ENCODE results near the gene SLC18A3. TPM values are rescaled to one million over a fixed set of nuclear protein-coding genes. Genes with fewer than 3 reads are reported as not detected.

Gene SLC18A3
- total RNA-seq, 1 experiment from 2014 or later: not detected

GRCh38 chr10:49617121-49618020 lies 7.3 kb downstream of the SLC18A3 start:
- ATAC-seq (no peak), DNase-seq (ENCODE audit: low read depth, low spot score) (no peak)
- Histone ChIP-seq H3K4me3 (replicated peaks in 1 of 2; ENCODE audit: low read depth in 1 of 2, low read length in 2 of 2) (no peak overlapping the region), H3K4me2 (ENCODE audit: low read length) (no peak overlapping the region), H3K9me2 (ENCODE audit: insufficient read depth) (no peaks in the 10 kb centered on the region), H3K9ac (ENCODE audit: low read length) (no peak overlapping the region), H3K9me3 (ENCODE audit: control insufficient read depth in 1 of 2, insufficient read depth in 1 of 2, low read depth in 1 of 2, low read length in 2 of 2) (no peaks in the 10 kb centered on the region), H3K27ac (ENCODE audit: low read depth, low read length) (no peak overlapping the region), H2AFZ (ENCODE audit: low read depth, low read length, poor library complexity, severe bottlenecking) (no peak overlapping the region), H3K79me2 (ENCODE audit: insufficient read depth, low read length) (no peaks in the 10 kb centered on the region), H3K4me1 (ENCODE audit: control insufficient read depth in 1 of 2, insufficient read depth in 2 of 2, low read length in 2 of 2) (peaks cover 0 to 3% of the 10 kb centered on the region in 2 experiments; a peak in 2 of 4 replicates), H3K27me3 (ENCODE audit: insufficient read depth, low read length) (no peaks in the 10 kb centered on the region; the same call in 1 of the 2 replicates), H3K36me3 (ENCODE audit: control insufficient read depth in 1 of 2, insufficient read depth in 2 of 2, low read length in 2 of 2) (no peaks in the 10 kb centered on the region), H4K20me1 (ENCODE audit: insufficient read depth) (no peaks in the 10 kb centered on the region)
- BruUV-seq (replicated peaks): no TSS peak
- TF ChIP-seq POLR2AphosphoS5 (IDR thresholded peaks at IDR 0.05; ENCODE audit: low read depth, low read length) (no peak), POLR2A (IDR thresholded peaks at IDR 0.05; ENCODE audit: borderline replicate concordance, extremely low read depth, insufficient read depth, insufficient read length) (no peak), CBX3 (IDR thresholded peaks at IDR 0.05; ENCODE audit: low read depth) (no peak), JUND (IDR thresholded peaks at IDR 0.05) (no peak), CTCF (IDR thresholded peaks at IDR 0.05 in 2 of 3, conservative IDR thresholded peaks at IDR 0.05 in 1 of 3; ENCODE audit: borderline replicate concordance in 1 of 3, insufficient read depth in 1 of 3, low read depth in 2 of 3, low read length in 2 of 3) (no peak), ZNF274 (IDR thresholded peaks at IDR 0.05; ENCODE audit: low read depth, low read length) (no peak), RAD21 (IDR thresholded peaks at IDR 0.05; ENCODE audit: low read depth) (no peak), FOSL1 (IDR thresholded peaks at IDR 0.05; ENCODE audit: low read depth) (no peak), YY1 (IDR thresholded peaks at IDR 0.05; ENCODE audit: extremely low read depth, insufficient replicate concordance, low read depth, low read length) (no peak), CEBPB (IDR thresholded peaks at IDR 0.05; ENCODE audit: low read depth) (no peak), MAX (IDR thresholded peaks at IDR 0.05) (no peak), EZH2phosphoT487 (IDR thresholded peaks at IDR 0.05; ENCODE audit: borderline replicate concordance) (no peak)
- ChIA-PET RAD21 (ENCODE audit: low non-redundant PET in 1 of 2, low total read pairs in 2 of 2, uncharacterized antibody in 2 of 2, unreplicated experiment in 2 of 2) (no interaction called here), CTCF (no interaction called here), POLR2A (no interaction called here)
- intact Hi-C loops (cut with micrococcal nuclease): no loop called here

All from HCT116 (cell line).